ENCODE measurements around the gene CITED1. TPM values are rescaled to one million over a fixed set of nuclear protein-coding genes. Genes with fewer than 3 reads are reported as not detected.

Gene CITED1
- total RNA-seq, 4 donors from 2014 or later, result 0.45 to 1.8 (median 1.2) TPM

- Histone ChIP-seq H3K4me1 (no peaks in the 10 kb centered on the region), H3K4me3 (no peak overlapping the region), H3K27ac (replicated peaks in 1 of 4) (no peak overlapping the region), H3K36me3 (peaks cover 0 to 17% (median 0%) of the 10 kb centered on the region in 4 donors), H3K9me3 (no peaks in the 10 kb centered on the region), H3K27me3 (no peaks in the 10 kb centered on the region)
- no peak for DNase-seq (ENCODE audit: extremely low spot score)
- 88% methylated on average over 5 of the region's 5 CpGs for WGBS
- intact Hi-C loops (cut with DNase I), result no loop called here
- no peak for TF ChIP-seq POLR2A (IDR thresholded peaks at IDR 0.05; ENCODE audit: low read depth)
- TF ChIP-seq EP300 (IDR thresholded peaks at IDR 0.05), result no peak
- no peak for TF ChIP-seq POLR2AphosphoS5 (IDR thresholded peaks at IDR 0.05)
- TF ChIP-seq CTCF (IDR thresholded peaks at IDR 0.05), result no peak
Observed at GRCh38 chrX:72348247-72348979, 42.7 kb upstream of the CITED1 start.

GRCh38 chrX:72347366-72347765 lies 41.7 kb upstream of the CITED1 start:
- no peak overlapping the region for H3K27ac ChIP-seq (replicated peaks in 1 of 4)
- H3K4me3 ChIP-seq, result no peak overlapping the region
- H3K4me1 ChIP-seq, result no peaks in the 10 kb centered on the region
- TF ChIP-seq POLR2A (IDR thresholded peaks at IDR 0.05; ENCODE audit: low read depth) (no peak), CTCF (IDR thresholded peaks at IDR 0.05) (no peak), POLR2AphosphoS5 (IDR thresholded peaks at IDR 0.05) (no peak), EP300 (IDR thresholded peaks at IDR 0.05) (no peak)
- no peak for DNase-seq (ENCODE audit: extremely low spot score)
- no peaks in the 10 kb centered on the region for H3K9me3 ChIP-seq
- peaks cover 0 to 17% (median 0%) of the 10 kb centered on the region in 4 donors for H3K36me3 ChIP-seq
- intact Hi-C loops (cut with DNase I), result no loop called here
- H3K27me3 ChIP-seq, result no peaks in the 10 kb centered on the region
- 29% methylated on average over 2 of the region's 2 CpGs for WGBS

GRCh38 chrX:72346302-72346949 lies 40.7 kb upstream of the CITED1 start:
- intact Hi-C loops (cut with DNase I), result no loop called here
- no peak overlapping the region for H3K27ac ChIP-seq (replicated peaks in 1 of 4)
- WGBS, result 65% methylated on average over 6 of the region's 6 CpGs
- H3K4me3 ChIP-seq, result no peak overlapping the region
- H3K9me3 ChIP-seq, result no peaks in the 10 kb centered on the region
- H3K27me3 ChIP-seq, result no peaks in the 10 kb centered on the region
- peaks cover 0 to 17% (median 0%) of the 10 kb centered on the region in 4 donors for H3K36me3 ChIP-seq
- TF ChIP-seq EP300 (IDR thresholded peaks at IDR 0.05) (no peak), CTCF (IDR thresholded peaks at IDR 0.05) (no peak), POLR2A (IDR thresholded peaks at IDR 0.05; ENCODE audit: low read depth) (no peak), POLR2AphosphoS5 (IDR thresholded peaks at IDR 0.05) (no peak)
- H3K4me1 ChIP-seq, result no peaks in the 10 kb centered on the region
- DNase-seq (ENCODE audit: extremely low spot score), result no peak

GRCh38 chrX:72340626-72341025 lies 34.9 kb upstream of the CITED1 start:
- H3K27ac ChIP-seq (replicated peaks in 1 of 4), result no peak overlapping the region
- intact Hi-C loops (cut with DNase I), result no loop called here
- no peak overlapping the region for H3K4me3 ChIP-seq
- TF ChIP-seq EP300 (IDR thresholded peaks at IDR 0.05) (no peak), CTCF (IDR thresholded peaks at IDR 0.05) (no peak)
- H3K9me3 ChIP-seq, result no peaks in the 10 kb centered on the region
- no peaks in the 10 kb centered on the region for H3K36me3 ChIP-seq
- no peaks in the 10 kb centered on the region for H3K27me3 ChIP-seq
- no peak for DNase-seq (ENCODE audit: extremely low spot score)
- 100% methylated on average over 2 of the region's 2 CpGs for WGBS
- no peaks in the 10 kb centered on the region for H3K4me1 ChIP-seq
